ENCODE data around the gene PHKA2. TPM values are rescaled to one million over a fixed set of nuclear protein-coding genes. Genes with fewer than 3 reads are reported as not detected.

PHKA2 gene
- total and polyA plus RNA-seq, 7 experiments from 2014 or later, result 7.9 to 54.3 (median 40.8) TPM

DNA sequence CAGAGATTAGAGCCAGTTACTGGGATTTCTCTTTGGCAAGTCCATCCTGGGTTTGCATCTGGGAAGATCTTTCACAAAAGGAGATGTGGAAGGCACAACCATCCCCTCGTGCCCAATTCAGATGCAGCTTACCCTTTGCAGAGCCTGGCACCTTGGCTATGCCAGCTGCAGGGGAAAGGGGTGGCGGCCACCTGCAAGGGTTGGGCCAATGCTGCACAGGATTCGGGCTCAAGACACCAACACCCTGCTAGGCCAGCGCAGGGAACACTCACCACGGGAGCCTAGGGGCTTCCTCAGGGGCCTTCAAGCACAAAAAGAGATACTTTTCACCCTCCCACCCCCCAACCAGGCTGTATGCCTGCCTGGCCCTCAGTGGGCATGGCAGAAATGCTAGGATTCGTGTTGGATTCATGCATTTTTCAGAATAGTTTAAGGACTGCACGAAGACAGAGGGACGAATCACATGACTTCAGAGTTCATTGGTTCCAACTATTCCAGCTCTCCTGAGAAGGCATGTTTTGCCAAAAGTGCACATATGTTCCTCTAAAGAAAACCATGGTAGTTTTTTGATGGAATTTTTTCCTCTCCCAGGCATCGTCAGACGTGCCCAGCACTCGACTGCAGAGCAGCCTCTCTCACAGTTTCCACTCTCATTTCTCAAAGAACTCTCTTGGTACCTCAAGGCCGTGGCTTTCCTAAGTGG is 94.4 kb downstream of the PHKA2 start:
- H3K27me3 Mint-ChIP-seq, result no peaks in the 10 kb centered on the region
- peaks cover 11 to 44% (median 34%) of the 10 kb centered on the region in 7 donors for H3K4me1 Mint-ChIP-seq

GRCh38 chrX:18888281-18888680 is 95.6 kb downstream of the PHKA2 start:
- H3K4me3 Mint-ChIP-seq, result peak overlapping the region in 1 of 10 donors; percentile 91
- H3K36me3 Mint-ChIP-seq, result no peaks in the 10 kb centered on the region
- H3K27me3 Mint-ChIP-seq, result no peaks in the 10 kb centered on the region
- ChIA-PET POLR2A (interaction anchor here (0.5 to 2.6 kb wide), 3 partner anchors 97 to 463 kb away, joined by 5 to 12 read pairs (median 5); partner anchors contain the start of gene CDKL5), CTCF (no interaction called here)
- intact Hi-C loops (cut with micrococcal nuclease), result loop anchor here in 1 of 2 donors (5.0 kb wide), 1 partner anchor 211 kb away; no protein-coding TSS in a partner anchor
- peaks cover 0 to 2% (median 0%) of the 10 kb centered on the region in 3 experiments for H3K36me3 ChIP-seq (ENCODE audit: control insufficient read depth in 2 of 3, insufficient read depth in 3 of 3, low read length in 3 of 3)
- no peaks in the 10 kb centered on the region for H3K9me3 Mint-ChIP-seq
- no peak for ATAC-seq
- peaks cover 6 to 23% of the 10 kb centered on the region in 2 donors for H3K4me1 ChIP-seq (ENCODE audit: control insufficient read depth in 2 of 2, insufficient read depth in 2 of 2, low read length in 2 of 2)
- DNase-seq, result no peak
- H3K27me3 ChIP-seq (ENCODE audit: control insufficient read depth in 2 of 2, insufficient read depth in 2 of 2, low read length in 2 of 2), result no peaks in the 10 kb centered on the region
- peaks cover 11 to 47% (median 37%) of the 10 kb centered on the region in 7 donors for H3K4me1 Mint-ChIP-seq
- H3K4me3 ChIP-seq (ENCODE audit: low read length), result no peak overlapping the region
- peak overlapping the region in 6 of 9 donors; percentile 85 to 93 (median 90) for H3K27ac Mint-ChIP-seq
- H3K27ac ChIP-seq (ENCODE audit: low read depth, low read length), result no peak overlapping the region
- H3K9me3 ChIP-seq (ENCODE audit: control insufficient read depth in 2 of 3, low read length in 3 of 3), result no peaks in the 10 kb centered on the region

More for the DNA sequence above, 94.4 kb downstream of the PHKA2 start:
- H3K36me3 ChIP-seq (ENCODE audit: control insufficient read depth in 2 of 3, insufficient read depth in 3 of 3, low read length in 3 of 3), result peaks cover 0 to 9% (median 0%) of the 10 kb centered on the region in 3 experiments
- H3K4me1 ChIP-seq (ENCODE audit: control insufficient read depth in 2 of 2, insufficient read depth in 2 of 2, low read length in 2 of 2), result peaks cover 6 to 21% of the 10 kb centered on the region in 2 donors
- peak overlapping the region in 8 of 9 donors; percentile 24 to 80 (median 67) for H3K27ac Mint-ChIP-seq
- no peak for DNase-seq
- no peaks in the 10 kb centered on the region for H3K9me3 Mint-ChIP-seq
- no peaks in the 10 kb centered on the region for H3K27me3 ChIP-seq (ENCODE audit: control insufficient read depth in 2 of 2, insufficient read depth in 2 of 2, low read length in 2 of 2)
- no peaks in the 10 kb centered on the region for H3K36me3 Mint-ChIP-seq
- no peak for ATAC-seq
- no peak overlapping the region for H3K4me3 ChIP-seq (ENCODE audit: low read length)
- ChIA-PET POLR2A (no interaction called here), CTCF (no interaction called here)
- H3K9me3 ChIP-seq (ENCODE audit: control insufficient read depth in 2 of 3, low read length in 3 of 3), result no peaks in the 10 kb centered on the region
- intact Hi-C loops (cut with micrococcal nuclease), result loop anchor here in 1 of 2 donors (5.0 kb wide), 1 partner anchor 212 kb away; no protein-coding TSS in a partner anchor
- peak overlapping the region in 1 of 10 donors; percentile 3 for H3K4me3 Mint-ChIP-seq
- H3K27ac ChIP-seq (ENCODE audit: low read depth, low read length), result no peak overlapping the region

DNA sequence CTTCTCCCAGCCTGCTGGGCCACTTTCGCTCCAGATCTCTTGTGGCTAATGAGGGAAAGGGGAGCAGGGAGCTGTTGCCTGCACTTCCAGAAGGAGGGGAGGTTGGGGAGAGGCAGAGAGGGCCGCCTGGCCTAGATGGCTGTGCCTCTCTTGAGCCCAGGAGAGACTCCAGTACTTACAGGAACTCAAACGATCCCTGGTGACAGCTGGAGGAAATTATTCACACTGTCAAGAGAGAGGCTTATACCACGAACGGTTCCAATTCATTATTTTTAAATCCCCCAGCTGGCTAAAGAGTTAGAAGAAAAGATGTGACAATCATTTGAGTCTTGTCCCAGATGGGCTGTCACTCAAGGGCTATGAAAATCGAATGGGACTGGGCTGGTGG is 96.1 kb downstream of the PHKA2 start:
- no peaks in the 10 kb centered on the region for H3K27me3 Mint-ChIP-seq
- H3K9me3 Mint-ChIP-seq, result no peaks in the 10 kb centered on the region
- peak overlapping the region; percentile 21 for H3K27ac ChIP-seq (ENCODE audit: low read depth, low read length)
- no peaks in the 10 kb centered on the region for H3K36me3 Mint-ChIP-seq
- POLR2A ChIA-PET, result interaction anchor here (1.6 to 2.6 kb wide), 2 partner anchors 98 to 462 kb away, joined by 5 to 12 read pairs; partner anchors contain the start of gene CDKL5
- CTCF ChIA-PET, result interaction anchor here (0.6 to 1.2 kb wide), 2 partner anchors 49 to 1182 kb away, joined by 3 read pairs; no protein-coding TSS in a partner anchor
- no peak overlapping the region for H3K4me3 ChIP-seq (ENCODE audit: low read length)
- H3K36me3 ChIP-seq (ENCODE audit: control insufficient read depth in 2 of 3, insufficient read depth in 3 of 3, low read length in 3 of 3), result no peaks in the 10 kb centered on the region
- intact Hi-C loops (cut with micrococcal nuclease), result loop anchor here (2.0 to 5.0 kb wide), 4 partner anchors 97 to 455 kb away; partner anchors contain the start of genes PDHA1 (in 1 of the 2) and PHKA2 (in 1 of the 2)
- DNase-seq (no peak), ATAC-seq (no peak)
- H3K27me3 ChIP-seq (ENCODE audit: control insufficient read depth in 2 of 2, insufficient read depth in 2 of 2, low read length in 2 of 2), result no peaks in the 10 kb centered on the region
- H3K9me3 ChIP-seq (ENCODE audit: control insufficient read depth in 2 of 3, low read length in 3 of 3), result no peaks in the 10 kb centered on the region
- peak overlapping the region in 9 of 10 donors; percentile 35 to 97 (median 85) for H3K4me3 Mint-ChIP-seq
- peak overlapping the region in 8 of 9 donors; percentile 82 to 95 (median 90) for H3K27ac Mint-ChIP-seq
- H3K4me1 Mint-ChIP-seq, result peaks cover 11 to 47% (median 37%) of the 10 kb centered on the region in 7 donors
- peaks cover 6 to 23% of the 10 kb centered on the region in 2 donors for H3K4me1 ChIP-seq (ENCODE audit: control insufficient read depth in 2 of 2, insufficient read depth in 2 of 2, low read length in 2 of 2)

- no peaks in the 10 kb centered on the region for H3K27me3 ChIP-seq (ENCODE audit: control insufficient read depth in 2 of 2, insufficient read depth in 2 of 2, low read length in 2 of 2)
- peak overlapping the region; percentile 56 for H3K4me3 ChIP-seq (ENCODE audit: low read length)
- Mint-ChIP-seq H3K4me1 (peaks cover 11 to 47% (median 37%) of the 10 kb centered on the region in 7 donors), H3K27me3 (no peaks in the 10 kb centered on the region), H3K9me3 (no peaks in the 10 kb centered on the region), H3K27ac (peak overlapping the region; percentile 85 to 95 (median 90)), H3K36me3 (no peaks in the 10 kb centered on the region), H3K4me3 (peak overlapping the region; percentile 84 to 97 (median 90))
- ChIA-PET POLR2A (interaction anchor here (0.8 to 2.6 kb wide), 4 partner anchors 98 to 462 kb away, joined by 3 to 12 read pairs (median 4); partner anchors contain the start of gene CDKL5), CTCF (interaction anchor here (0.5 to 1.2 kb wide), 4 partner anchors 13 to 1183 kb away, joined by 3 read pairs; no protein-coding TSS in a partner anchor)
- peaks cover 6 to 23% of the 10 kb centered on the region in 2 donors for H3K4me1 ChIP-seq (ENCODE audit: control insufficient read depth in 2 of 2, insufficient read depth in 2 of 2, low read length in 2 of 2)
- no peaks in the 10 kb centered on the region for H3K36me3 ChIP-seq (ENCODE audit: control insufficient read depth in 2 of 3, insufficient read depth in 3 of 3, low read length in 3 of 3)
- intact Hi-C loops (cut with micrococcal nuclease), result loop anchor here (2.0 to 5.0 kb wide), 4 partner anchors 98 to 456 kb away; partner anchors contain the start of genes PDHA1 (in 1 of the 2) and PHKA2 (in 1 of the 2)
- DNase-seq, result peak in 4 of 9 donors; percentile 9 to 25 (median 18)
- peak overlapping the region; percentile 57 for H3K27ac ChIP-seq (ENCODE audit: low read depth, low read length)
- no peaks in the 10 kb centered on the region for H3K9me3 ChIP-seq (ENCODE audit: control insufficient read depth in 2 of 3, low read length in 3 of 3)
- ATAC-seq, result no peak
Observed at GRCh38 chrX:18887177-18887824, 96.6 kb downstream of the PHKA2 start.

GRCh38 chrX:18886344-18887161 is 97.4 kb downstream of the PHKA2 start:
- POLR2A ChIA-PET, result interaction anchor here (0.5 to 2.6 kb wide), 4 partner anchors 8 to 462 kb away, joined by 3 to 12 read pairs (median 3); partner anchors contain the start of gene CDKL5
- CTCF ChIA-PET, result interaction anchor here (0.5 to 1.2 kb wide), 3 partner anchors 14 to 306 kb away, joined by 3 read pairs; no protein-coding TSS in a partner anchor
- H3K9me3 Mint-ChIP-seq, result no peaks in the 10 kb centered on the region

More at GRCh38 chrX:18886344-18887161, 97.4 kb downstream of the PHKA2 start:
- H3K4me3 ChIP-seq (ENCODE audit: low read length), result peak overlapping the region; percentile 56
- DNase-seq, result peak; percentile 10 to 47 (median 40)
- Mint-ChIP-seq H3K27ac (peak overlapping the region; percentile 71 to 95 (median 90)), H3K4me3 (peak overlapping the region; percentile 84 to 97 (median 90)), H3K4me1 (peaks cover 11 to 47% (median 37%) of the 10 kb centered on the region in 7 donors), H3K27me3 (no peaks in the 10 kb centered on the region), H3K36me3 (no peaks in the 10 kb centered on the region)
- peak overlapping the region; percentile 57 for H3K27ac ChIP-seq (ENCODE audit: low read depth, low read length)
- peak; percentile 79 for ATAC-seq
- H3K9me3 ChIP-seq (ENCODE audit: control insufficient read depth in 2 of 3, low read length in 3 of 3), result no peaks in the 10 kb centered on the region
- H3K27me3 ChIP-seq (ENCODE audit: control insufficient read depth in 2 of 2, insufficient read depth in 2 of 2, low read length in 2 of 2), result no peaks in the 10 kb centered on the region
- peaks cover 6 to 23% of the 10 kb centered on the region in 2 donors for H3K4me1 ChIP-seq (ENCODE audit: control insufficient read depth in 2 of 2, insufficient read depth in 2 of 2, low read length in 2 of 2)
- intact Hi-C loops (cut with micrococcal nuclease), result loop anchor here (1.0 to 5.0 kb wide), 8 partner anchors 98 to 495 kb away; partner anchors contain the start of genes CDKL5 (in 2 of the 2), PHKA2 (in 2 of the 2) and PDHA1 (in 1 of the 2)
- H3K36me3 ChIP-seq (ENCODE audit: control insufficient read depth in 2 of 3, insufficient read depth in 3 of 3, low read length in 3 of 3), result no peaks in the 10 kb centered on the region

Measured in naive thymus-derived CD4-positive, alpha-beta T cell (primary cell).